ENCODE measurements around the gene NLN.
"Not testable (repeated sequence)": the region's sequence is repeated elsewhere in the genome, so short reads cannot be mapped to it uniquely, and the experiment has no call there.

GRCh38 chr5:65734196-65734775, 12.3 kb downstream of the NLN start:
- not testable (repeated sequence) for TF ChIP-seq CTCF, POLR2AphosphoS5 (IDR thresholded peaks at IDR 0.05)
